Measurements from ENCODE around the gene SRPX2.

The SRPX2 gene

DNA sequence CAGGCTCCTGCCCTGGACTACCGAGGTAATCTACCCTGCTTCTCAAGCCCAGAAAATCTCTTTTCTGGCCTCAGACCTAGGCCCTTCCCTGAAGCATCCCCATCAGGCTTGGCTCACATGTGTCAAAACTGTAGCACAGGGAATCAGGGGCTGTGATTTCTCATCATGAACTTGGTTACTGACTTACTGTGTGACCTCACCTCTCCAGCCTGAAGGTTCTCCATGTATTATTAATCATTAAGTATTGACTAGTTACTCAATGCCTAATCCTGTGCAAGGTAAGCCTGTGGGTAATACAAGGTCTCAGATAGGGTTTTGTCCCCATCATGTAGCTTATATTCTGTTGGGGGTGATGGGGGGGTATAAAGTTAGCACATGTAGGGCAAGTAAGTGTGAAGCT is 6.8 kb downstream of the SRPX2 start:
- peaks cover 0 to 10% (median 3%) of the 10 kb centered on the region in 4 donors for H3K4me1 ChIP-seq
- H3K4me3 ChIP-seq = no peak overlapping the region
- TF ChIP-seq, protein P1, sequence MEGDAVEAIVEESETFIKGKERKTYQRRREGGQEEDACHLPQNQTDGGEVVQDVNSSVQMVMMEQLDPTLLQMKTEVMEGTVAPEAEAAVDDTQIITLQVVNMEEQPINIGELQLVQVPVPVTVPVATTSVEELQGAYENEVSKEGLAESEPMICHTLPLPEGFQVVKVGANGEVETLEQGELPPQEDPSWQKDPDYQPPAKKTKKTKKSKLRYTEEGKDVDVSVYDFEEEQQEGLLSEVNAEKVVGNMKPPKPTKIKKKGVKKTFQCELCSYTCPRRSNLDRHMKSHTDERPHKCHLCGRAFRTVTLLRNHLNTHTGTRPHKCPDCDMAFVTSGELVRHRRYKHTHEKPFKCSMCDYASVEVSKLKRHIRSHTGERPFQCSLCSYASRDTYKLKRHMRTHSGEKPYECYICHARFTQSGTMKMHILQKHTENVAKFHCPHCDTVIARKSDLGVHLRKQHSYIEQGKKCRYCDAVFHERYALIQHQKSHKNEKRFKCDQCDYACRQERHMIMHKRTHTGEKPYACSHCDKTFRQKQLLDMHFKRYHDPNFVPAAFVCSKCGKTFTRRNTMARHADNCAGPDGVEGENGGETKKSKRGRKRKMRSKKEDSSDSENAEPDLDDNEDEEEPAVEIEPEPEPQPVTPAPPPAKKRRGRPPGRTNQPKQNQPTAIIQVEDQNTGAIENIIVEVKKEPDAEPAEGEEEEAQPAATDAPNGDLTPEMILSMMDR (IDR thresholded peaks at IDR 0.05) = no peak
- intact Hi-C loops (cut with DNase I; ENCODE audit: low total_unique reads) = no loop called here
- H3K36me3 ChIP-seq = no peaks in the 10 kb centered on the region
- DNase-seq = no peak
- H3K27me3 ChIP-seq = no peaks in the 10 kb centered on the region
- peak overlapping the region; percentile 44 to 59 for H3K27ac ChIP-seq
- H3K9me3 ChIP-seq = no peaks in the 10 kb centered on the region

DNA sequence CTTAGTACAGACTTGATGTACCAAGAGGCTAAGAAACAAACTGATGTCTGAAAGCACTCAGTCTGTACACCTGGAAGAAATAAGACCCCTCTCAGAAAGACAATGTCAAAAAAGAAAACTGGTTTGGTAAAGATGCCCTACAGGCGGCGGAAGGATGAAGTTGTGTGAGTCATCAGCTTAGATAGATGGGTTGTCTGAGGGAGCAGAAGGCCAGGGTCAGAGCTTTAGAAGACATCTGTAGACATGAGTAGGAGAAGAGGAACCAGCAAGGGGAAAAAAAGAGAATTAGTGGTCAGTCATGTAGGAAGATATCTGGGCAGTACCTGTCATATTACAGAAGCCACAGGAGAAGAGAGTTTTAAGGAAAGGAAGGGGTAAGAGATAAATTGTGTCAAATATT is 8.3 kb downstream of the SRPX2 start:
- Histone ChIP-seq H3K27ac (no peak overlapping the region), H3K4me1 (peaks cover 0 to 6% (median 3%) of the 10 kb centered on the region in 4 donors), H3K4me3 (no peak overlapping the region), H3K9me3 (no peaks in the 10 kb centered on the region), H3K36me3 (no peaks in the 10 kb centered on the region), H3K27me3 (no peaks in the 10 kb centered on the region)
- DNase-seq = no peak
- intact Hi-C loops (cut with DNase I; ENCODE audit: low total_unique reads) = no loop called here
- TF ChIP-seq, protein P1 (IDR thresholded peaks at IDR 0.05) = no peak

DNA sequence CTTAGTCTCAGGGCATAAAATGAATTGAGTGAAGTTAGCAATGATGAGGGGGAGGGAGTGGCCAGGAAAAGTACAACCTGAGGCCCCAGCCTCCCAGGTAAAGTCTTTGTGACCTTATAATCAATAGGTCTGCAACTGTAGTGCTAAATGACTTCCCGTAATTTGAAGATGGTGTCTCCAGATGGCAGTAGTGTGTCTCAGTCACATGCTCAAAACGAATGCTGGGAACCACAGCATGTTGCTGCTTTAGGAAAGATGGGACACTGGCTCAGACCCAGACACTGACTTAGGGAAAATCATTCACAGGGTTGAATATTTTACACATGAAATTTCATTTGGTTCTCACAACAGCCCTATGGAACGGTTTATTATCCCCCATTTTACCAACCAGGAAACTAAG is 10.3 kb downstream of the SRPX2 start:
- Histone ChIP-seq H3K9me3 (no peaks in the 10 kb centered on the region), H3K36me3 (no peaks in the 10 kb centered on the region), H3K27me3 (no peaks in the 10 kb centered on the region), H3K4me3 (no peak overlapping the region), H3K4me1 (peaks cover 0 to 5% (median 0%) of the 10 kb centered on the region in 4 donors), H3K27ac (no peak overlapping the region)
- no peak for DNase-seq
- intact Hi-C loops (cut with DNase I; ENCODE audit: low total_unique reads) = no loop called here
- TF ChIP-seq, protein P1 (IDR thresholded peaks at IDR 0.05) = no peak

DNA sequence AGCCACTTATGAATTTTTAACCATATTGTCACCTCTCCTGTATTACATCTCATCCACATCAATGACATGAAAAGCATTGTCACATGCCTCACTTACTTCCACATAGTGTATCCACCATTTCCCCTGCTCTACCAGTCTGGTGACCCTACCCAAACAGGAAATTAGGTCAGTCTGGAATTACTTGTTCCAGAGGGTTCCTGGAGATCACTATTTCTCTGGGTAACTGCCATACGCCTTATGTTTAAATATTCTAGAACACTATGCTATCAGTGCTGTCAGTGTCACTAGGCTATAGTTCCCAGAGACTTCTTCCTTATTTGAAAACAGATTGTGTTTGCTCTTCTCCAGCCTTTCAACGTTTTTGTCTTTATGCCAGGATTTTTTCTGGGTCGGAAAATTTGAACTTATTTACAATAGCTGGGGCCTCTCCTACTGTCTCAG is 15.0 kb downstream of the SRPX2 start:
- TF ChIP-seq, protein P1 (IDR thresholded peaks at IDR 0.05) = no peak
- H3K27me3 ChIP-seq = no peaks in the 10 kb centered on the region
- intact Hi-C loops (cut with DNase I; ENCODE audit: low total_unique reads) = no loop called here
- H3K9me3 ChIP-seq = no peaks in the 10 kb centered on the region
- H3K27ac ChIP-seq = no peak overlapping the region
- H3K4me1 ChIP-seq = no peaks in the 10 kb centered on the region
- DNase-seq = no peak
- no peaks in the 10 kb centered on the region for H3K36me3 ChIP-seq
- H3K4me3 ChIP-seq = no peak overlapping the region

DNA sequence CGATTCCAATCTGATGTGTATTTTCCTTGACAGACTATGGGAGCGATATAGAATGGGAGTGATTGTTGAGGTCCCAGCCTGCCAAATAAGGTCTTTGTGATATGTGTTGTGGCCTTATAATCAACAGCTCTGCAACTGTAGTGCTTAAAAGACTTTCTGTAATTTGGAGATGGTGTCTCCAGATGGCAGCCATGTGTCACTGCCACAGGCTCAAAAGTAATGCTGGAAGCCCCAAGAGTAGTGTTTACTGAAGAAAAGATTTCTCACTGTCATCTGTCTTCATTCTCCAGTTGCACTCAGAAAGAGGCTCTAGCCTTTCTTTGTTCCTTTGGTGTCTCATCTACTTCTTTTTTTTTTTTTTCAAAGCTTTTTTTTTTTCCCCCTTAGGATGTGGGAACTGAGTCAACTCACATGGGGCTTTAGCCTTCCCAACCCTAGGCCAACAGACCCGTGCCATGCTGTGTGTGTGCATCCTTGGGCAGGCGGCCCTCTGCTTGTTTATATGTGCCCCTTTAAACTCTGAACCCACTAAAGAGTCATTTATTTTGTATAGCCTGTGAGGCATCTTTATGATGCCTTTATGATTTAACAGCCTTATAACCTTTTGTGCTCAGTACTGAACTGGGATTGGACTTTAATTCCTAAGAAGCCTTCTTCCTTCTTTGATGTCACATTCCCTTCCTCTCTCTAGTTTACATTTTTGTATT is 15.6 kb downstream of the SRPX2 start:
- no peaks in the 10 kb centered on the region for H3K9me3 ChIP-seq
- H3K4me3 ChIP-seq = no peak overlapping the region
- DNase-seq = no peak
- H3K27ac ChIP-seq = no peak overlapping the region
- TF ChIP-seq, protein P1 (IDR thresholded peaks at IDR 0.05) = no peak
- intact Hi-C loops (cut with DNase I; ENCODE audit: low total_unique reads) = no loop called here
- no peaks in the 10 kb centered on the region for H3K4me1 ChIP-seq
- no peaks in the 10 kb centered on the region for H3K36me3 ChIP-seq
- H3K27me3 ChIP-seq = no peaks in the 10 kb centered on the region

All from tibial artery (tissue), 4 donors.